ENCODE data around the gene CCDC74B.
"Not testable (repeated sequence)": the region's sequence is repeated elsewhere in the genome, so short reads cannot be mapped to it uniquely, and the experiment has no call there.

CCDC74B gene

GRCh38 chr2:130145006-130145414 lies at the start of gene CCDC74B:
Gene CCDC74B (minus strand): TSS chr2:130145112. CDS start chr2:130144996, 116 bp downstream.
- peak; percentile 12 for DNase-seq (ENCODE audit: low read depth)

GRCh38 chr2:130193824-130194223 lies 48.9 kb upstream of the CCDC74B start:
- DNase-seq (ENCODE audit: low read depth): not testable (repeated sequence)

GRCh38 chr2:130192451-130192850 lies 47.5 kb upstream of the CCDC74B start:
- DNase-seq (ENCODE audit: low read depth): not testable (repeated sequence)

- not testable (repeated sequence) for DNase-seq (ENCODE audit: low read depth)
These were observed 46.4 kb upstream of the CCDC74B start for GRCh38 chr2:130191319-130191718.

- DNase-seq (ENCODE audit: low read depth): no peak
These were observed 45.3 kb upstream of the CCDC74B start for GRCh38 chr2:130190237-130190636.

GRCh38 chr2:130188958-130189357 lies 44.0 kb upstream of the CCDC74B start:
- DNase-seq (ENCODE audit: low read depth): not testable (repeated sequence)

GRCh38 chr2:130187859-130188792 lies 43.2 kb upstream of the CCDC74B start:
- DNase-seq (ENCODE audit: low read depth): not testable (repeated sequence)

- no peak for DNase-seq (ENCODE audit: low read depth)
These were observed 42.4 kb upstream of the CCDC74B start for GRCh38 chr2:130187268-130187667.

- no peak for DNase-seq (ENCODE audit: low read depth)
These were observed 41.5 kb upstream of the CCDC74B start for GRCh38 chr2:130186391-130186790.

- no peak for DNase-seq (ENCODE audit: low read depth)
These were observed 41.0 kb upstream of the CCDC74B start for GRCh38 chr2:130185896-130186295.

GRCh38 chr2:130185436-130185835 lies 40.5 kb upstream of the CCDC74B start:
- DNase-seq (ENCODE audit: low read depth): no peak

GRCh38 chr2:130183512-130184373 lies 38.8 kb upstream of the CCDC74B start:
- no peak for DNase-seq (ENCODE audit: low read depth)

- not testable (repeated sequence) for DNase-seq (ENCODE audit: low read depth)
These were observed 38.1 kb upstream of the CCDC74B start for GRCh38 chr2:130182826-130183511.

GRCh38 chr2:130181880-130182682 lies 37.2 kb upstream of the CCDC74B start, which contains the start of gene MZT2B:
Gene MZT2B (plus strand): TSS chr2:130182262. CDS start chr2:130182283, 21 bp downstream.
- DNase-seq (ENCODE audit: low read depth): peak; percentile 77

- peak; percentile 96 for DNase-seq (ENCODE audit: low read depth)
These were observed 36.5 kb upstream of the CCDC74B start, which contains the start of gene SMPD4 for GRCh38 chr2:130181325-130181879. Gene SMPD4 (minus strand): TSS chr2:130181602. CDS start chr2:130176592, 5,010 bp downstream.

GRCh38 chr2:130180404-130181324 lies 35.8 kb upstream of the CCDC74B start:
- DNase-seq (ENCODE audit: low read depth): not testable (repeated sequence)

- DNase-seq (ENCODE audit: low read depth): not testable (repeated sequence)
These were observed 30.0 kb upstream of the CCDC74B start for GRCh38 chr2:130174866-130175265.

- DNase-seq (ENCODE audit: low read depth): no peak
These were observed 25.0 kb upstream of the CCDC74B start for GRCh38 chr2:130169896-130170295.

- DNase-seq (ENCODE audit: low read depth): not testable (repeated sequence)
These were observed 24.3 kb upstream of the CCDC74B start for GRCh38 chr2:130169163-130169562.
